ENCODE measurements around the gene CFAP46.
"Not testable (repeated sequence)": the region's sequence is repeated elsewhere in the genome, so short reads cannot be mapped to it uniquely, and the experiment has no call there.

CFAP46 gene

DNA sequence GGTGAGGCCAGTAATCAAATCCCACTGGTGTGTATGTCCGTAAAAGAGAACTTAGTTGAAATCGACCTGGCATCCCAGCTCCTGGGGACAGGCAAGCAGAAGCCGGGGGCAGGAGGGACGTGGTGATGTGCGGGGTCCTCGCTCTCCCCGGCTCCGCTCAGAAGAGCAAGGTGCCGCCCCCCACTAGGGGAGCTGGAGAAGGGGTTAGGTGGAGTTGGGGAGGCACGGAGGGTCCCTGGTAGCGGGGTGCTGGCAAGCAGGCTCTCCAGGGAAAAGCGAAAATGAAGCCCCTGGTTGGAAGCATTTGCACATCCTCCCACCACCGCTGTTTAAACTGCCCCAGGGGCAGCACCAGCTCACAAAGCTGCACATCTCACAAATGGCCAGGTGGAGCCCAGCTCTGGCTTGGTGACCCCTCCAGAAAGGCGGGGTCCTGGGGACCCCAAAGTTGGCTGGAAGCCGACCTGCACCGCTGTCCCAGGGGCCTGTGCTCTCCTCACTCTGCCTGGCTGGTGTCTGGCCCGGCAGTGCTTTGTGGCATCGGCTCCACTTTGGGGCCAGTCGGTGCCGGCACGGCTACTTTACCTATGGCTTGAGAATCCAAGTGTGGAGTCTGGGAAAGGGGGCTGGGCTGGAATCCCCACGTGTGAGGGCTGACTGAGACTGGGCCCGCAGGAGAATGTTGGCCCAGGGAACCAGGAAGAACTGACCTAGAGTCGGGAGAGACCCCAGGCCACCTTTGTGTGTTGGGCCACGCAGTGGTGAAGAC lies 2.9 kb upstream of the CFAP46 start:
- no peak for DNase-seq (ENCODE audit: low read depth in 4 of 4, low spot score in 1 of 4)

DNA sequence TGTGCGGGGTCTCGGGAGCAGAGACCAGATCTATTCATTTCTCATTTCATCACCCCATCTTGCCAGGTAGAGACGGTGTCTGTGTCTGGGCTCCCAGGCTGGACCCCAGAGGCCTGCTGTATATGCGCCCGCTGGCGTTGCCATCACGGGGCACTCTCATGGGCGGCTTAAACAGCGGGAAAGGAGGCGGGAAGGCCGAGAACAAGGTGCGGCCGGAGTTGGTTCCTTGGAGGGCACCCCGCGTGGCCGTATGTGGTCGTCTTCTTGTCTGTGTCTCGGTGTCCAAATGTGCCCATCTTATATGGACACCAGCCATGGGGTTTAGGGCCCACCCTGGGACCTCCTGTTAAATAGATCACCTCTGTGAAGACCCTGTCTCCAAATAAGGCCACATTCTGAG lies 2.1 kb upstream of the CFAP46 start:
- no peak for DNase-seq (ENCODE audit: low read depth in 4 of 4, low spot score in 1 of 4)

DNA sequence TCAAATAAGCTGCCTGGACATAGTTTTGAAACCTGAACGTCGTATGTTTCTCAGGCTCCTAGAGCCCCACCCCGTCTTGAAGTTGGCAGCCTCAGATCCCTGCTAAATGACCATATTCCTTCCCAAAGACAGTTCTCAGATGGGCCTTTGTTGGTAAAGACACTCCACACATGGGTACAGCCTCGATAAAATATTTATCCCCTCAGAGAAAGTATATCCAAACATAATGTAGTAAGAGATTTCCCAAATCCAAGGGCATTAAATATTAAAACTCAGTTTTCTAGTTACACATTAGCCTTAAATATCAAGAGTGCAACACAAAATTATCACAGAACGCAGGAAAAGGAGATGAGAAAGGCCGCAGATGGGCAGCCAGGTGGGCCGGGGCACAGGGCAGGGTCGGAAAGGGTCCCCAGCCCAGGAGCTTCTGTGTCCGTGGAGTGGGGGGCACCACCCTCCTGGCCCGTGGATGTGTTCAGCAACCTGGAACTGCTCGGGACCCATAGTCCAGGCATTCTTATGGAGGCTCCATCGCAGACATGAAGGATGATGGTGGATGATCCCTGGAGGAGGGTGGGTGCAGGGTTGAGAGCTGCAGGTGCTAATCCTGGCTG lies 1.5 kb upstream of the CFAP46 start:
- DNase-seq (ENCODE audit: low read depth in 4 of 4, low spot score in 1 of 4), result no peak

DNA sequence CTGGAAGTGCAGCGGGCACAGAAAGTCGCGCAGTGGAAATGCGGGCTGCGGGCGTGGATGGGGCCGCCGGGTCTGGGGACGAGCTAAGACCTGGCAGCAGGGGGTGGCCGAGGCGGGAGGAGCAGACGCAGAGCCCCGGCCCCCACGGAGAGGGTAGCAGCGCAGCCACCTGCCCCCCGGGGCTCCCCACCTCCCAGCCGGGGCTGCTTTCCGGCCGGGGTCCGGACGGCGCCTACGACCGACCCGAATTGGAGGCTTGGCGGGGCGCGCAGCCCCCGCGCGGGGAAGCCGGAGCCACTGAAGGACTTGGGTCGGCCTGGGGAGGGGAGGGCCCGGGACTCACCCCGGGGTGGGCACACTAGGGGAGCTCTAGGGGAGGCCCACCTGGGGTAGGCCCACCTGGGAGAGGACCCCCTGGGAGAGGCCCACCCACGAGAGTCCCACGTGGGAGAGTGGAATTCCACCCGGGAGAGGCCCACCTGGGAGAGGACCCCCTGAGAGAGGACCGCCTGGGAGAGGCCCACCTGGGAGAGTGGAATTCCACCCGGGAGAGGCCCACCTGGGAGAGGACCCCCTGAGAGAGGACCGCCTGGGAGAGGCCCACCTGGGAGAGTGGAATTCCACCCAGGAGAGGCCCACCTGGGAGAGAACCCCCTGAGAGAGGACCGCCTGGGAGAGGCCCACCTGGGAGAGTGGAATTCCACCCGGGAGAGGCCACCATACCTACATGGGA lies 854 bp upstream of the CFAP46 start:
- DNase-seq (ENCODE audit: low read depth in 4 of 4, low spot score in 1 of 4), result no peak

DNA sequence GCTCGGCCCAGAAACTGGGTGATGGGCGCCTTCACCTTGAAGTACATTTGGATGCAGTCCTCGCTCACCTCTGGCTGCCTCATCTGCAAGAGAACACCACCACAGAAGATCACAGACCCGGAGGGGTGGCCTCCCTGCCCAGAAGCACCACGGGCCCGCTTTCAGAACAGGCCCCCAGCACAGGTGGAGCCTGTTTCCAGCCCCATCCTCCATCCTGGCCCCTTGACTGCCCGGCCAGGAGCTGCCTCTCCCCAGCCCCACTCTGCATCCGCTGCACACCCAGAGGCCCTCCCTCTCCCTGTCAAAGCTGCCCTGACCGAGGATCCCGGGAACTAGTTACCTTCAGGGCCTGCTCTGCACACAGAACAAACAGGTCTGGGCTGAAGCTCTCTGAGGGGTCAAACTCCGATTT lies 724 bp downstream of the CFAP46 start:
- DNase-seq (ENCODE audit: low read depth in 4 of 4, low spot score in 1 of 4), result no peak

DNA sequence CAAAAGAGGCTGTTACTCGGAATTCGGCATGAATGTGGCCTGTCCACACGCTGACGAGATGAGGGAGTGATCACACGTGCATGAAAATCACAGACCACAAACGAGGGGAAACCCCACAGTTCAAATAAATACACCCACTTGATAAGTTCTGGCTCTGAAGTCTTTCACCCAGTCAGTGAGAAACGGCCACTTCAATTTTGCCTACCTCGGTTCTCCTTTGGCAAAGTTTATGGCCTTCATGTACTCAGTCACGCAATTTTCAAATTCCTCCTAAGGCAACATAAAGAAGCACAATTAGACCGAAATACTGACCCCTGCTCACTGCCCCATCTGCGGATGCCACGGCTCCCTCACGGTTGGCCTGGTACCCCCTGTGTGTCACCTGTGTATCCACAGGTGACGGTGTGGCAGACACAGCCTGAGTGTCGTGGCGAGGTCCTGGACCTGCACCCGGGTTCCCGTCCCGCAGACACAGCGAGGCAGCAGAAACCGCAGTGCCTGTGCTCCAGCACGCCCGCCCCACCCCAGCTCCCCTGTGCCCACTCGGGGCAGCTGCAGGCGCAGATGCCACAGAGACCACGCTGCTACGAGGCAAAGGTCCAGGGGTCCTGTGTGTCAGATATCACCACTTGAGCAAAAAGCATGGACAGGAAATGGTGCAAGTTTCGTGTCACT lies 1.4 kb downstream of the CFAP46 start:
- DNase-seq (ENCODE audit: low read depth in 4 of 4, low spot score in 1 of 4), result no peak

DNA sequence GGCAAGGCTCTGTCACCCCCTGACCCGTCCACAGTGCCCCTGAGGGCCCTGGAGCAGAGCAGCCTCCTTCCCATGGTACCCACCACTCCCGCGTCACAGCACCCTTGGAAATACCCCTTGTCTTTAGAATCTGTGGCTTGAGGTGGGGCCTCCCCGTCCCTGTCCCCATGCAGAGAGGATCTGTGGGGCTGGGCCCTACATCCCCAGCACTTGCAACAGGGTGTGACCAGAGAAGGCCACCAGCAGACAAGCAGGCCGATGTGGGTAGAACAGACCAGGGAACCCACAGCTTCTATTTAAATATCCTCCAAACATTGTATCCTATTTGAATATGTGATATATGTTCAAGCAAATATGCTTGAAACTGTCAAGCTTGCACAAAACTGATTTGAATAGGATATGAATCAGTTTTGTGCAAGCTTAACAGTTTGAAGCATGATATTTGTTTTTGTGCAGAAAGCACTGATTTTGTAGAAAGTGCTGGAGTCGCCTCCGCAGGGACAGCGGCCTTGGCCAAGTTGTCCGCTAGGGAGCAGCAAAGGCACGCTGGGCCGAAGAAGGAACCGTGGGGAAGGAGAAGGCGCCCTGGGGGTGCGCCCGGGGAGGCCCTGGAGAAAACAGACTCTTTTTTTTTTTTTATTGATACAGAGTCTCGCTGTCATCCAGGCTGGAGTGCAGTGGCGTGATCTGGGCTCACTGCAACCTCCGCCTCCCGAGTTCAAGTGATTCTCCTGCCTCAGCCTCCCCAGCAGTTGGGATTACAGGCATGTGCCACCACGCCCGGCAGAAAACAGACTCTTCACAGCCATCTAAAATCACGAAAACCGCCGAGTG lies 2.2 kb downstream of the CFAP46 start:
- DNase-seq (ENCODE audit: low read depth in 4 of 4, low spot score in 1 of 4), result peak in 1 of 4 experiments; percentile 27

DNA sequence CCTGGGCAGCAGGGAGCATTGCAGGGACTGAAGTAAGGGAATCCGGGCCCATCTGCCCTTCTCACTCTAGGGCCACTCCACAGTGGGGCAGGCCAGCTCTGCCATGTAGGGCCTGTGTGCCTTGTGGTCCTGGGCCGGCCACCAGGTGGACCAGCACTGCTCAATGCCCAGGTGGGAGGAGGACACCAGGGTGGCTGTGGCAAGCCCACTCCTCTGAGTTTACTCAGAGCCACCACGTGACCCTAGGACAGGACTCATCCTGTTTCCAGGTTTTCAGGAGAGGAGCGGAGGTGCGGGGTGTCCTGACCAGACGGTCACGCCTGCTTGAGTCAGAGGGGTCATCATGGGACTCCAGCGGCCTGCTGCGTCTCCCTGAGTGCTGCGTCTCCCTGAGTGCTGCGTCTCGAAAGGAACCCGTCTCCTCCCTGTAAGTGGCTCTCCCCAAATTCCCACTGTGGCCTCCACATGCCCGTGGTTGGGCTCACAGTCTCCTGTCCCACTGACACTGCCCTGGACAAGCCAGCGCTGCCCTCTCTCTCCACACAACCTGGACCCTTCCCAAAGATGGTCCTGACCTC lies 2.9 kb downstream of the CFAP46 start:
- no peak for DNase-seq (ENCODE audit: low read depth in 4 of 4, low spot score in 1 of 4)

DNA sequence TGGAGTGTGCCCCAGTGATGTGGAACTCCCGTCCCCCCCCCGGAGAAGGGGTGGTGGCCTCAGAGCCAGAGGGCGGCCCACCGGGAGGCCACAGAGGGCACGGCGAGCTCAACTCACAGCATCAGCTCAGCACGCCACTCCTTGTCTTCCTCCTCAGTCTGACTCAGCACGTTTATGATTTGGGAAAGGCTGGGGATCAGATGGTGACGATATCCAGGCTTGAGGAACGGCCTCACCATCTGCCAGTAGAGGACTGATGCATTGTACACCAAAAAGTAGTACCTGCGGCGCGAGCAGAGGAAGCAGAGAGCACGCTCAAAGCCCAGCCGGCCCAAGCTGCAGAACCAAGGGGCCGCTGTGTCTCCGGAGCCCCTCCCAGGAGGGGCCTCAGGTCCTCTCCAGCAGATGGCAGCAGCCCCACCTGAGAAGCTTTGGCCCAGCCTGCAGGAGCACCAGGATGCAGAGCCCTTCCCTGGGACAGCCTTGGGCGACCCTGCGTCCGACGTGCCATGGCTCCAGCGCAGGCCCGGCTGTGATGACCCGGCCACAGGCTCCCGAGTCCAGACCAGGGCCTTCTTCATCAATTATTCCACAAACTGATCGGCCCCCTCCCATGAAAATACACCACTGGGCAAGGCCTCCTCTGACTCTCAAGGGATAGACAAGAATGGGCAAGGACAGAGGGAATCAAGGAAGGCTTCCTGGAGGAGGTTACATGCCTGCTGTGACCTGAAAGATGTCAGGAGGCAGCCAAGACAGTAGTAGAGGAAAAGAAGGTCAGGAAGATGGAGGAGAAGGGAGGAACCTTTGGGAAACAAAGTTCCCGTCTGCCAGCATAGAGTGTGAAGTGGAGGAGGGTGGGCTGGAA lies 3.7 kb downstream of the CFAP46 start:
- DNase-seq (ENCODE audit: low read depth in 4 of 4, low spot score in 1 of 4), result no peak

DNA sequence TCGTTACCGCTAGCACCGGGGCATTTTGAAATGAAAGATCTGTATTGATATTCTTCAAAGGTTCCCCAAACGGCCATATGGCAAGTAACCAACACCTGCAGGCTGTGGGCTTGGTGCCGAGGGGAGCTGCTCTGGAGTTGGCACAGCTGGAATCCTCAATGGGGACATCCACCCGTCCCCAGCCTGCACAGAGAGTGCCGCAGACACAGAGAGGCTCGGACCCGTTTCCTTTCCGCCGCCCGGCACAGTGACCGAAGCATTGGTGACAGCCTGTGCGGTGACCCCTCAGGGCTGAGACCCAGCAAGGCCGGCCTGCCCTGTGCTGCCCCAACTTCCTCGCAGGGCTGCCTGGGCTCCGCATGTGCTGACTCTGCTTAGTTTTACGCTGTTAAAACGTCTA lies 4.5 kb downstream of the CFAP46 start:
- DNase-seq (ENCODE audit: low read depth in 4 of 4, low spot score in 1 of 4), result no peak

DNA sequence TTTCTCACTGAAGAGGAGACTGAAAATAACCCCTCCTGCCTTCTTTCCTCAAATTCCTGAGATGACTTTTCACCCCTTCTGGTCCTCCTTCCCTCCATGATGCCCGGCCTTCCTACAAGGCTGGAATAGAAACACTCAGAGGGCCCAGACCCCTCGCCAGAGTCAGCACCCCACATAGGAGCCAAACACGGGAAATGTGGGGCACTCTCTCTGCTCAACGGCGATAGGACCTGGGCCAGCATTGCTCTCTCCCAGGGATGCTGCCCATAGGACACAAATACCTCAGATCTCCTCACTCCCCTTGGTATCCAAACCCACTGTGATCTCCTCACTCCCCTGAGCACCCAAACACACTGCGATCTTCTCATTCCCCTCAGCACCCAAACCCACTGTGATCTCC lies 7.4 kb downstream of the CFAP46 start:
- no peak for DNase-seq (ENCODE audit: low read depth in 4 of 4, low spot score in 1 of 4)

DNA sequence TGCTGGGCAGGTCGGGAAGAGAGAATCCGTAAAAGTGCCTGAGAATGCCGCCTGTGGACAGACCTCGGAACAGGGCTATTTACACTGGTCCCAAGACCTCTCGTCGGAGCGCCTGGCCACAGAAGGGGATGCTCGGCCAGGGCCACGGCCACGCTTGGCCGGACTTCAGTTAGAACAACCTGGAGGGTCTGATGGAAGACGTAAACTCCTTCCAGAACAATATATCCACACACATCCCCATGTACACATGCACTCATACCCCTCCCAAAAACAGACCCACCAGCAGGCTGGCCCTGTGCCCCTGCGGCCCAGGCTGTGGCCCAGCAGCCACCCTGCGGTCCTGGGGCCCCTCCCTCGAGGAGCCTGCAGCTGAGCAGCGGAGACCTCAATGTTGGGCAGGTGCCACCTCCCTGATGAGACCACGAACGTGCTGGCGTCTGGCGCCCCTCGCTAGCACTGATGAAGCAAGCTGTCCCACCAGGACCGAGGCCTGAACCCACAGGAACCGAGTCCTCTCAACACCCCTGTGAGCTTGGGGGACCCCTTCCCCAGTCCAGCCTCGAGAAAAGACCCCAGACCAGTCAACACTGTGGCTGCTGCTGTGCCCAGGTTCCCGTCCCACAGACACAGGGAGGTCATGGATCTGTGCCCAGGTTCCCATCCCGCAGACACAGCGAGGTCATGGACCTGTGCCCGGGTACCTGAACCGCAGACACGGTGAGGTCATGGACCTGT lies 8.9 kb downstream of the CFAP46 start:
- DNase-seq (ENCODE audit: low read depth in 4 of 4, low spot score in 1 of 4), result no peak

DNA sequence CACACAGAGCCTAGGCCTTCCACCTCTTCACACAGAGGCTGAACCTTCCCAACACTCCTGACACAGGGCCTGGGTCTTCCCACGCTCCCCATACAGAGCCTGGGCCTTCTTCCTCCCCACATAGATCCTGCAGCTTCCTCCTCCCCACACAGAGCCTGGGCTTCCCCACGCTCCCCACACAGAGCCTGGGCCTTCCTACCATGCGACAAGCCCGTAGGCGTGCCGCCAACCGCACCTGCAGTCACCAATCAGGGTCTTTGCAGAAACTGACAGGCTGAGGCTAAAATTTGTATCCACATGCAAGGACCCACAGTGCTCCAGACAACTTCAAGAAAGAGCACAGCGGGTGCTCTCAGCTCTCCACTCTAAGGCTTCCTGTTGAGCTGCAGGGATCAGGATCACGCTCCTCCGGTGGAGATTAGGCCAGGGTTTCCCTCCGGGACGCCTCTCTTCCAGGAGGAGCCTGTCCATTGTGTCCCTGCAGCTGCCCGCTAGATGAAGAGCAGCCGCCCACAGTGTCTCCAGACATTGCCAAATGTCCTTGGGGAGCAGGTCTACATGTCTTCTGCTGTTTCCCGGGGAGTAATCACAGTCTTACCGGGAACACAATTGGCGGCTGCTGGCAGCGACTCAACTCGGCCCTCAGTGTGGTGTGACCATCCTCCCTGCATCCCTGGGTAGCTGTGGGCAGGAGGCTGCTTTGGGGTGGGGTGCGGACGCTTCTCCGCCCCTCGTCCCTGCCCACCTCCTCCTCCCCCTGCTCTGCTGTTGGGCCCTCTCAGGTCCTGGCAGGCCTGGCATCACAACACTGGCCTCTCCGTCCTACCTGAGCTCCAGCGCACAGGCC lies 9.7 kb downstream of the CFAP46 start:
- no peak for DNase-seq (ENCODE audit: low read depth in 4 of 4, low spot score in 1 of 4)

DNA sequence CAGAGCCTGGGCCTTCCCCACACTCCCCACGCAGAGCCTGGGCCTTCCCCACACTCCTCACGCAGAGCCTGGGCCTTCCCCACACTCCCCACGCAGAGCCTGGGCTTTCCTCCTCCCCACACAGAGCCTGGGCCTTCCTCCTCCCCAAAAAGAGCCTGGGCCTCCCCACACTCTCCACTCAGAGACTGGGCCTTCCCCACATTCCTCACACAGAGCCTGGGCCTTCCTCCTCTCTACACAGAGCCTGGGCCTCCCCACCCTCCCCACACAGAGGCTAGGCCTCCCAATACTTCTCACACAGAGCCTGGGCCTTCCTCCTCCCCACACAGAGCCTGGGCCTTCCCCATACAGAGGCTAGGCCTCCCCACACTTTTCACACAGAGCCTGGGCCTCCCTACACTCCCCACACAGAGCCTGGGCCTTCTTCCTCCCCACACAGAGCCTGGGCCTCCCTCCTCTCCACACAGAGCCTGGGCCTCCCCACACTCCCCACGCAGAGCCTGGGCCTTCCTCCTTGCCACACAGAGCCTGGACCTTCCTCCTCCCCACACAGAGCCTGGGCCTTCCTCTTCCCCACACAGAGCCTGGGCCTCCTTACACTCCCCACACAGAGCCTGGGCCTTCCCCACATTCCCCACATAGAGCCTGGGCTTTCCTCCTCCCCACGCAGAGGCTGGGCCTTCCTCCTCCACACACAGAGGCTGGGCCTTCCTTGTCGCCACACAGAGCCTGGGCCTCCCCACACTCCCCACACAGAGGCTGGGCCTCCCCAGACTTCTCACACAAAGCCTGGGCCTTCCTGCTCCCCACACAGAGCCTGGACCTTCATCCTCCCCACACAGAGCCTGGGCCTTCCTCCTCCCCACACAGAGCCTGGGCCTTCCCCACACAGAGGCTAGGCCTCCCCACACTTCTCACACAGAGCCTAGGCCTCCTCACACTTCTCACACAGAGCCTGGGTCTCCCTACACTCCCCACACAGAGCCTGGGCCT lies 10.8 kb downstream of the CFAP46 start:
- not testable (repeated sequence) for DNase-seq (ENCODE audit: low read depth in 4 of 4, low spot score in 1 of 4)

DNA sequence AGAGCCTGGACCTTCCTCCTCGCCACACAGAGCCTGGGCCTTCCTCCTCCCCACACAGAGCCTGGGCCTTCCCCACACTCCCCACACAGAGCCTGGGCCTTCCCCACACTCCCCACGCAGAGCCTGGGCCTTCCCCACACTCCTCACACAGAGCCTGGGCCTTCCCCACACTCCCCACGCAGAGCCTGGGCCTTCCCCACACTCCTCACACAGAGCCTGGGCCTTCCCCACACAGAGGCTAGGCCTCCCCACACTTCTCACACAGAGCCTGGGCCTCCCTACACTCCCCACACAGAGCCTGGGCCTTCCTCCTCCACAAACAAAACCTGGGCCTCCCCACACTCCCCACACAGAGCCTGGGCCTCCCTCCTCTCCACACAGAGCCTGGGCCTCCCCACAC lies 11.7 kb downstream of the CFAP46 start:
- not testable (repeated sequence) for DNase-seq (ENCODE audit: low read depth in 4 of 4, low spot score in 1 of 4)

DNA sequence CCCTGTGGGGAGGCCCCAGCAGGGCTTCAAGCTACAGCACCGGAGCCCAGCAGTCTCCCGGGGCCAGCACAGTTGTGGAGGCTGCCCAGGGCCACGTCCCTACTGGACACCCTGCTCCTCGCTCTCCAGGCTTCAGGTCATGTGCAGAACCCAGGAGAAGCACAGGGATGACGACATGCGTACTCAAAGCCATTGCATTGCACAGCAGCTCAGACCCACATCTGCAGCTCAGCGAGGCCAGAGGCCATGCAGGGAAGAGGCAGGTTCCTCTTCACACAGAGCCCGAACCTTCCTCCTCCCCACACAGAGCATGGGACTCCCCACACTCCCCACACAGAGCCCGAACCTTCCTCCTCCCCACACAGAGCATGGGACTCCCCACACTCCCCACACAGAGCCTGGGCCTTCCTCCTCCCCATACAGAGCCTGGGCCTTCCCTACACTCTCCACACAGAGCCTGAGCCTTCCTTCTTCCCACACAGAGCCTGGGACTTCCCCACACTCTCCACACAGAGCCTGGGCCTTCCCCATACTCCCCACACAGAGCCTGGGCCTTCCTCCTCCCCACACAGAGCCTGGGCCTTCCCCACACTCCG lies 12.3 kb downstream of the CFAP46 start:
- DNase-seq (ENCODE audit: low read depth in 4 of 4, low spot score in 1 of 4), result no peak

Data from stimulated activated CD4-positive, alpha-beta T cell treated with anti-CD3 and anti-CD28 coated beads, Interleukin-1b, Interleukin-23, amount 100 ng/mL, for 24 hours (primary cell).